Subcutaneous abdominal adipose tissue (tissue), 5 donors: ENCODE measurements around the gene SNAP47.

Source experiments
- H3K27ac ChIP-seq: one replicate; pipeline ENCODE4 v1.7.0; 2013; ENCODE audit warnings: low read depth, mild to moderate bottlenecking, inconsistent platforms, low read length, moderate library complexity
- H3K27me3 ChIP-seq, 5 donors: one replicate each; pipeline ENCODE4 v1.7.0; 2013; ENCODE audit warnings: low read length in 5 of 5, inconsistent platforms in 1 of 5; ENCODE audit not compliant: control insufficient read depth in 5 of 5, insufficient read depth in 4 of 5
- H3K36me3 ChIP-seq, 5 donors: one replicate each; pipeline ENCODE4 v1.7.0; 2013; ENCODE audit warnings: low read length in 5 of 5; ENCODE audit not compliant: control insufficient read depth in 5 of 5, insufficient read depth in 5 of 5
- H3K4me1 ChIP-seq, 5 donors: one replicate each; pipeline ENCODE4 v1.7.0; 2013; ENCODE audit warnings: low read length in 5 of 5, mild to moderate bottlenecking in 3 of 5, moderate library complexity in 1 of 5; ENCODE audit not compliant: control insufficient read depth in 5 of 5, insufficient read depth in 5 of 5
- H3K4me3 ChIP-seq, 5 donors: one replicate each; pipeline ENCODE4 v1.7.0; 2013; ENCODE audit warnings: low read length in 5 of 5, low read depth in 1 of 5
- H3K9ac ChIP-seq, 5 donors: one replicate each; pipeline ENCODE4 v1.7.0; 2013; ENCODE audit warnings: low read length in 5 of 5, mild to moderate bottlenecking in 4 of 5, moderate library complexity in 3 of 5
- H3K9me3 ChIP-seq, 5 donors: one replicate each; pipeline ENCODE4 v1.7.0; 2013; ENCODE audit warnings: low read length in 5 of 5; ENCODE audit not compliant: control insufficient read depth in 5 of 5
- donor health status: healthy.
- donor health status: healthy.
- donor health status: healthy.
- donor health status: healthy.
- donor health status: healthy.

The SNAP47 gene

GRCh38 chr1:227749225-227749624, 14.0 kb downstream of the SNAP47 start:
- no peak overlapping the region for H3K9ac ChIP-seq
- peaks cover 0 to 21% (median 6%) of the 10 kb centered on the region in 5 donors for H3K4me1 ChIP-seq
- H3K36me3 ChIP-seq: peaks cover 0 to 47% (median 26%) of the 10 kb centered on the region in 5 donors
- no peaks in the 10 kb centered on the region for H3K9me3 ChIP-seq
- H3K27me3 ChIP-seq: no peaks in the 10 kb centered on the region
- no peak overlapping the region for H3K4me3 ChIP-seq
- no peak overlapping the region for H3K27ac ChIP-seq

GRCh38 chr1:227749916-227750710, 14.9 kb downstream of the SNAP47 start:
- Histone ChIP-seq H3K27ac (no peak overlapping the region), H3K36me3 (peaks cover 0 to 47% (median 26%) of the 10 kb centered on the region in 5 donors), H3K9ac (no peak overlapping the region), H3K4me3 (no peak overlapping the region), H3K9me3 (no peaks in the 10 kb centered on the region), H3K27me3 (no peaks in the 10 kb centered on the region), H3K4me1 (peaks cover 0 to 25% (median 8%) of the 10 kb centered on the region in 5 donors)

GRCh38 chr1:227753999-227754711, 18.9 kb downstream of the SNAP47 start:
- H3K4me1 ChIP-seq: peaks cover 0 to 20% (median 13%) of the 10 kb centered on the region in 5 donors
- H3K36me3 ChIP-seq: peaks cover 0 to 34% (median 16%) of the 10 kb centered on the region in 5 donors
- no peak overlapping the region for H3K27ac ChIP-seq

DNA sequence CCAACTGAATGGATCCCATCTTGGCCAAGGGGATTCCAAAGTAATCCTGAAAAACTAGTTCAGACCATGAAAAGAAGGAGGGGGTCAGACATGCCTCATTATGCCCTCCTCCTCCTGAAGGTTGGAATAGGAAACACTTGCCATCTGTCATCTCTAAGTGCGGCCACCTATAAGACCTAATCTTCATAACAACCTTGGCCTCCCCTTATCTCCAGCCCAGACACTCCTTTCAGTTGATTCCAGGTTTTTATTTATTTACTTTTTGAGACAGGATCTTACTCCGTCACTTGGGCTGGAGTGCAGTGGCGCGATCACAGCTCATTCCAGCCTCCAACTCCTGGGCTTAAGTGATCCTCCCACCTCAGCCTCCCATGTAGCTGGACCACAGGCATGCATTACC, 19.7 kb downstream of the SNAP47 start:
- H3K9ac ChIP-seq: no peak overlapping the region
- H3K27me3 ChIP-seq: no peaks in the 10 kb centered on the region
- H3K36me3 ChIP-seq: peaks cover 0 to 34% (median 23%) of the 10 kb centered on the region in 5 donors
- H3K4me3 ChIP-seq: no peak overlapping the region
- H3K4me1 ChIP-seq: peaks cover 0 to 18% (median 13%) of the 10 kb centered on the region in 5 donors
- H3K27ac ChIP-seq: no peak overlapping the region
- H3K9me3 ChIP-seq: no peaks in the 10 kb centered on the region

More at GRCh38 chr1:227753999-227754711, 18.9 kb downstream of the SNAP47 start:
- no peaks in the 10 kb centered on the region for H3K9me3 ChIP-seq
- no peak overlapping the region for H3K9ac ChIP-seq
- H3K4me3 ChIP-seq: no peak overlapping the region
- H3K27me3 ChIP-seq: no peaks in the 10 kb centered on the region

- peaks cover 0 to 18% (median 13%) of the 10 kb centered on the region in 5 donors for H3K4me1 ChIP-seq
- H3K9ac ChIP-seq: peak overlapping the region in 1 of 5 donors; percentile 13
- no peaks in the 10 kb centered on the region for H3K9me3 ChIP-seq
- no peak overlapping the region for H3K27ac ChIP-seq
- H3K27me3 ChIP-seq: no peaks in the 10 kb centered on the region
- no peak overlapping the region for H3K4me3 ChIP-seq
- peaks cover 0 to 32% (median 21%) of the 10 kb centered on the region in 5 donors for H3K36me3 ChIP-seq
These were observed 21.1 kb downstream of the SNAP47 start for GRCh38 chr1:227756172-227756959.

DNA sequence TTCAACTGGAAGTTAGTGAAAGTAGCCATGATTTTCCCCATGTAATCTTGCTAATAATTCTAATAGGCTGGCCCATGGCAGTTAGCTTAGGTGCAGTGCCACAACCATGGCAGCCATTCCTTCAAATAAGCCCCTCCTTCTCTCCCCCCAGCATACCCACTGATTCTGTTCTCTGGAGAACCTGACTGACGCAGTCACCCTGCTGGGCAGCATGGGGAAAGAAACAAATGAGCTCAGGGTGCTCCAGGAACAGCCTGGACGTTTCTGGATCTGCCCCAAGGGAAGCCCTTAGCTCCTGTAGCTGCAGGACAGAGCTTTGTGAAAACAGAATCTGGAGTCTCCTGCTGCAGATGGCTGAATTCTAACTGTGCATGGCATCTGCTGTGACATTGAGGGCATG, 22.5 kb downstream of the SNAP47 start:
- peaks cover 0 to 37% (median 22%) of the 10 kb centered on the region in 5 donors for H3K36me3 ChIP-seq
- no peak overlapping the region for H3K27ac ChIP-seq

DNA sequence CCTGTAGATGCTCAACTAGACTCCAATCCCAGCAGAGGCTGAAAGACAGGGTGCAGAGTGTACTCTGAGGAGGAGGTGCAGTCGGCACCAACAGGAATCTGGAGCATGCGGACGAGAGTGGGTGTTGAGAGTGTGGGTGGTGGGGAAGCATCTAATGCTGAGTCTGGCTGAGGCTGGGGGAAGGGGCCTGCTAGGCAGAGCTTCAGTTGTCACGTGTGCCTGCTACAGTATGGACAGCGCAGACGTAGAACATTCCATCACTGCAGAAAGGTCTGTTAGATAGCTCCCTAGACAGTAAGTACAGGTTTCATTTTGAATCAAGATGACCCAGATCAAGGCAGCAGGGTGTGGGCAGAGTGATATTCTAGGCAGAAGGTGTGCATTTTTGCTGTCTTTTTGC, 23.1 kb downstream of the SNAP47 start:
- H3K27ac ChIP-seq: no peak overlapping the region
- no peaks in the 10 kb centered on the region for H3K9me3 ChIP-seq
- peaks cover 1 to 34% (median 22%) of the 10 kb centered on the region in 5 donors for H3K4me1 ChIP-seq
- H3K36me3 ChIP-seq: peaks cover 0 to 37% (median 22%) of the 10 kb centered on the region in 5 donors
- H3K9ac ChIP-seq: no peak overlapping the region
- H3K4me3 ChIP-seq: no peak overlapping the region
- H3K27me3 ChIP-seq: no peaks in the 10 kb centered on the region

More for the DNA sequence above, 22.5 kb downstream of the SNAP47 start:
- Histone ChIP-seq H3K27me3 (no peaks in the 10 kb centered on the region), H3K4me3 (no peak overlapping the region), H3K4me1 (peaks cover 1 to 28% (median 20%) of the 10 kb centered on the region in 5 donors), H3K9me3 (no peaks in the 10 kb centered on the region), H3K9ac (no peak overlapping the region)

DNA sequence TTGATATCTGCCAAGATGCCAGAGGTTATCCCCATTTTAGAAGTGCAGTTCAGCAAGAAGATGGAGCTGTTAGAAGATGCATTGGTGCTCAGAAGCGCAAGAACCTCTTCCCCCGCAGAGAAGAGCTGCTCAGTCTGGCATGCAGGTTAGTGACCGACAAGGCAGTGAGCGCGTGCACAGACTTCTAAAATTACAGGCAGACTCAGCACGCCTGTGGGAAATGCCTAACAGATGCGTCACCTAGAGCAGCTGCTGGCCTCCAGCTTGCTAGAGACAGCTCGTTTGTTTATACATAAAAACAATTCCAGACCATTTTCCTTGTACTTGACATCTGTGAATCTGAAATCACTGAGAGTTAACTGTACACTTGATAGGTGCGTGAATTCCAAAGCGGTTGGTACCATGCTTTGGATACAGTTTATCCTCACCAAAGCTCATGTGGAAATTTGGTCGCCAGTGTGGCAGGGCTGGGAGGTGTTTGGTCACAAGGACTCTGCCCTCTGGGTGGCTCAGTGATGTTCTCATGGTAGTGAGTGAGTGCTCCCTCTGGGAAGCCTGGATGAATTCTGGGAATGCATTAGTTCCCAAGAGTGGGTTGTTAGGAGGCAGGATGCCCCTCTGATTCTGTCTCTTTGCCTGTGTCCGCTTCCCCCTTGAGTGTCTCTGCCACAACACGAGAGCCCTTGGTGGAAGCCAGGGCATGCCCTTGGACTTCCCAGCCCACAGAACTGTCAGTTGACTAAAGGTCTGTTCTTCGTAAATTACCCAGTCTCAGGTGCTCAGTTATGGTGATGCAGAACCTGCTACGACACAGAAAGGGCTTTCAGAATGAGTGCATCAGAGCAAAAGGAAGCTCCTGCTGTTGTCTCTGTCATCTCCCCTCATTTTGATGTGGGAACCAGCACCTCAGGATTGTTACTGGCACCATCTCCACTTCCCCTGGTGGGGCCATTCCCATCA, 24.4 kb downstream of the SNAP47 start:
- Histone ChIP-seq H3K27me3 (no peaks in the 10 kb centered on the region), H3K27ac (peak overlapping the region; percentile 38), H3K4me1 (peaks cover 1 to 26% (median 16%) of the 10 kb centered on the region in 5 donors), H3K9me3 (no peaks in the 10 kb centered on the region), H3K36me3 (peaks cover 0 to 44% (median 28%) of the 10 kb centered on the region in 5 donors), H3K4me3 (no peak overlapping the region), H3K9ac (no peak overlapping the region)

DNA sequence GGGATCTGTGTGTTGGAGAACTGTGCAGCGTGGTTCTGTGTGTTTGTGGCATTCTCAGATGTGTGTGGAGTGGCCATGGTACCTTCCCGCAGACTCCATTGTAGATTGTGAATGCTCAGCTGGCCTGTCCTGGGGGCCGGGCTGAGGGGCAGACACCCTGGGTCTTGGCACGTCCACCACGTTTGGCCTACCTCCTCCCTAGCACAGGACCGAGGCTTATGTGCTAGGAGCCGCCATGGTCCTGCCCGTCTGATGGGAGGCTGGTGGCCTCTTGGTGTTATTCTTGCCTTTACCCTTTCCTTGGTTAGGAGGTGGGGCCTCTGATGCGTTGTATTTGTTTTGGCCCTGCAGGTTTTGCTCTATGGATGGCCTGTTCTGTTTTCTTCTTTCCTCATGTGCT, 25.1 kb downstream of the SNAP47 start:
- no peaks in the 10 kb centered on the region for H3K9me3 ChIP-seq
- H3K27ac ChIP-seq: no peak overlapping the region
- peaks cover 0 to 50% (median 32%) of the 10 kb centered on the region in 5 donors for H3K36me3 ChIP-seq

More for the DNA sequence above, 25.1 kb downstream of the SNAP47 start:
- no peak overlapping the region for H3K9ac ChIP-seq
- no peak overlapping the region for H3K4me3 ChIP-seq
- H3K4me1 ChIP-seq: peaks cover 1 to 26% (median 16%) of the 10 kb centered on the region in 5 donors
- H3K27me3 ChIP-seq: no peaks in the 10 kb centered on the region
